ENCODE results near the gene SMG6. TPM values are rescaled to one million over a fixed set of nuclear protein-coding genes. Genes with fewer than 3 reads are reported as not detected.

SMG6 gene
- total and polyA plus RNA-seq, 2 of the 13 experiments (the other 11 are each of a cell fraction or from before 2014, with no cell fraction given) = 4.6 to 14.6 TPM

GRCh38 chr17:2344528-2344927, 40.9 kb upstream of the SMG6 start:
- ChIA-PET POLR2A (no interaction called here), CTCF (ENCODE audit: low intra/inter-chr PET ratio, low total read pairs) (no interaction called here)
- no peak for ATAC-seq
- intact Hi-C loops (cut with micrococcal nuclease; ENCODE audit: unreplicated experiment) = no loop called here
- H3K4me2 ChIP-seq (ENCODE audit: low read depth, low read length) = no peak overlapping the region
- peaks cover 16% of the 10 kb centered on the region for H3K4me1 ChIP-seq (ENCODE audit: insufficient read depth, low read length)
- no peaks in the 10 kb centered on the region for H4K20me1 ChIP-seq (ENCODE audit: insufficient read depth, low read length)
- FAIRE-seq = no peak
- peaks cover 6 to 15% of the 10 kb centered on the region in 2 experiments; a peak in 3 of 5 replicates for H3K36me3 ChIP-seq (replicated peaks in 1 of 2; ENCODE audit: control insufficient read depth in 1 of 2, insufficient read depth in 2 of 2, low read length in 2 of 2)
- H3K9ac ChIP-seq (ENCODE audit: insufficient read depth, low read depth, low read length) = no peak overlapping the region
- no TSS peak for BruUV-seq (replicated peaks)
- no peaks in the 10 kb centered on the region for H3K9me3 ChIP-seq (ENCODE audit: low read length)
- TF ChIP-seq MLX (CRISPR knock-in tag; IDR thresholded peaks at IDR 0.05) = no peak
- no peak for TF ChIP-seq MIXL1 (CRISPR knock-in tag; IDR thresholded peaks at IDR 0.05)
- no peak for TF ChIP-seq DMTF1 (CRISPR knock-in tag; IDR thresholded peaks at IDR 0.05)
- TF ChIP-seq NCOA1 (CRISPR knock-in tag; IDR thresholded peaks at IDR 0.05) = no peak
- TF ChIP-seq ZNF790 (CRISPR knock-in tag; IDR thresholded peaks at IDR 0.05; ENCODE audit: borderline replicate concordance) = no peak
- TF ChIP-seq XBP1 (CRISPR knock-in tag; IDR thresholded peaks at IDR 0.05) = no peak
- no peak for TF ChIP-seq ZNF569 (CRISPR knock-in tag; IDR thresholded peaks at IDR 0.05; ENCODE audit: borderline replicate concordance)
- DNase-seq (ENCODE audit: low spot score) = no peak
- H2AFZ ChIP-seq (ENCODE audit: low read length) = no peak overlapping the region
- H3K27me3 ChIP-seq (ENCODE audit: control insufficient read depth in 1 of 2, insufficient read depth in 2 of 2, low read length in 2 of 2) = no peaks in the 10 kb centered on the region
- no peak overlapping the region for H3K27ac ChIP-seq (ENCODE audit: extremely low read length, insufficient read depth, low read length)
- H3K79me2 ChIP-seq (ENCODE audit: insufficient read depth, low read length) = no peaks in the 10 kb centered on the region
- 97% methylated on average over 10 of the region's 10 CpGs for WGBS (ENCODE audit: low lambda C conversion rate)
- no peak overlapping the region for H3K4me3 ChIP-seq (replicated peaks in 1 of 3; ENCODE audit: insufficient read depth in 1 of 3, low read depth in 2 of 3, low read length in 3 of 3)
- in situ Hi-C loops (cut with HindIII; ENCODE audit: extremely low pct_ligation_motif_present, low pct_unique_long_range_greater_than_20kb) = no loop called here

All from HepG2 (cell line).